GM21825 (cell line): ENCODE results near the gene NCKAP5.

ENCODE experiments used
- ATAC-seq: cut with Tn5 transposase; IDR thresholded peaks from one replicate; pipeline ENCODE4 v1.9.1; 2021; ENCODE audit warnings: mild to moderate bottlenecking, moderate library complexity; ENCODE audit not compliant: unreplicated experiment

NCKAP5 gene

DNA sequence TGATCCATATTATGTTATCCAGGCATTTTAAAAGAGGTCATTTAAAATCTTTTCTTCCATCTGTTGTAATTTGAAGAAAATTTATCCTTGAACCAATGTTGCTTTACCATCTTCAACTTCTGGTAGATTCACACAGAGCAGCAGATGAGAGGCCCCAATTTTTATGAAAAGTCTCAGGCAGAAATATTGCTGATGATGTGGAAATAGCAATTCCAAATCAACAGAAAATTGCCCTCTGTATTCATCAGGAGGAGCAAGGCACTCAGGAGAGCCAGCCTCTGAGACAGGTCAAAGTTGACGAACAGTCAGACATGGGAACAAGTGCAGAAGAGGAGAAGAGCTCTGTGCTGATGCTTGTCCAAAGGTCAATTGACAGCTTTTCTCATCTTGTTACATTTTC, 444.9 kb downstream of the NCKAP5 start:
- no peak for ATAC-seq

DNA sequence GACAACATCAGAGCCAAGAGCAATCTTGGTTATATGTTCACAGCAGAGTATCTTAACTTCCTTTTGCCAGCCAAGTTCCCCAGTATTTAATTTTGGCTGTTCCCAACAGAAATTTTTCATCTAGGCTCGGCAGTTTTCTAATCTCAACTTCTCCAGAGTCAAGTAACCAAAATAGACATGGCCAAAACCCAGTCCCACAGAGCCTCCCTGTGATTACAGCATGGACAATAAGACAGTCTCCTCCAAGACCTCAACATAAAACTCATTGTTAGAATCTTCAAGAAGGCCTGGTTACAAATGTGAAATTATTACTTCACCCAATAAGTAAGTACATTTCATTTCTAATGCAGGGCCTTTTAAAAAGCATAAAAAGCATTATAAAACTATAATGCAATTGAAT, 445.7 kb downstream of the NCKAP5 start:
- no peak for ATAC-seq

DNA sequence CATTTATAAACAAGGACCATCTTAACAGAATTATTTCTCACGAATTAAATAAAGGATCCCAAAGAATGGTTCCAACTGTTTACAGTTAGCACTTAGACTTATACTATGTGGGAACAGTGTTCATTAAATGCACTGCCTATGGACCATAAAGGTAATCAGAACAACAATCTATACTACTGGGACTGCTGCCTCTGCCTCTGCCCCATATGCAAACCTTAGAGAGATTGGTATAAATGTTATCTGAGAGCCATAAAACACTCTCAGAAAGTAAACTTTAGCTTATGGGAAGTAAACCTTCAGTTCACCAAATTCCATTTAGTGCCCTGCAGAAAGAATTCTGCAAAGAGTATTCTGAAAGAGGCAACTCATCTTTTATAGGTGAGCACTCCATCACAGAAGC, 448.0 kb downstream of the NCKAP5 start:
- ATAC-seq: no peak

- ATAC-seq: no peak
Measured at GRCh38 chr2:133110201-133110600, 458.1 kb downstream of the NCKAP5 start.

- ATAC-seq: no peak
Measured at GRCh38 chr2:133109772-133110171, 458.5 kb downstream of the NCKAP5 start.

DNA sequence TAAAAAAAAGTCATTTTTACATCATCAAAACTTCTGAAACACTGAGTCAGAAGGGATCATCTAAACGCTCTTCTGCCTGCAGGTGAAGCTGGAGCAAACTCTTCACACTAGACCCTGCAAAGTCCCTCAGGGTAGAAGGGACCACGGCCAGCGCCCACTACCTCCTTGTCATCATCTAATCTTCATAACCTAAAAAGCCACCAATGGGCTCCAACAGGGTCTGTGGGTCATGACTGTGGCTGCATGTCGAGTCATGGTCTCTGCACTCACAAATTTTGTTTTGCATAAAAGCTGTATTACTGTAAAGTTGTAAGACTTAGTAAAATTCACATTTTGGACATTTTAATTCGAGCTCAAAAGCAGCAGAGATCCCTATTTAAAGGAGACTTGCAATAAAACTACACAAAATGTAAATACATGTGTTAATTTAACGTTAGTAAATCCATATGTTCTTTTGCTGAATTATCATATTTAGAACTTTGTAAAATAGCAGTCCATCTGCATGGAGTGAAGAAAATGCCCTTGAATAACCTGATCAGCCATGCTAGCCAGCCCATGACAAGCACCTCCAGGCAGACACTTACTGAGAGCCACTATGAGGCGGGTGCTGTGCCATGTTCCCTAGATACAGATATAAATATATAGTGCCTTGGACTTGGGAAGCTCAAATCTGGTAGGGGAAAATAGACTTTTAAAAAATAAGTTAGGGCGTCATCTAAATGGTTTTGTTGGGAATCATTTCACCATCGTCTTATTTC, 461.0 kb downstream of the NCKAP5 start:
- no peak for ATAC-seq

GRCh38 chr2:133104871-133105270, 463.4 kb downstream of the NCKAP5 start:
- no peak for ATAC-seq

DNA sequence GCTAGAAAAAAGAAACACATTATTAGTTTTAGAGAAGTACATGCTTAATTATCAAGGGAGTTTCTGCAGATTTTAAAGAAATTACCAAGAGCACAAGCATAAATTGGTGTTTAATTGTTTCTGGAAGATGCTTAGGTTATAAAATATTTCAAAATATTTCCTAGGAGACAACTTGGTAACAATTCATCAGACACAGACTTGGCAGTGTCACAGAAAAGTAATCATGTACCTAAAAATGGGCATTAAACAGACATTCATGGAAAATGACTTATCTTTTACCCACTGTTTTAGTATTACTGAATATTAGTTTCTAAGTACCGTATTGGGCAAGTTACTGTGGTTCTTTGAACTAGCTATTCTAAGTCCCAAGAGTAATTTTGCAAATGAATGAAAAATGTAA, 469.5 kb downstream of the NCKAP5 start:
- ATAC-seq: no peak

DNA sequence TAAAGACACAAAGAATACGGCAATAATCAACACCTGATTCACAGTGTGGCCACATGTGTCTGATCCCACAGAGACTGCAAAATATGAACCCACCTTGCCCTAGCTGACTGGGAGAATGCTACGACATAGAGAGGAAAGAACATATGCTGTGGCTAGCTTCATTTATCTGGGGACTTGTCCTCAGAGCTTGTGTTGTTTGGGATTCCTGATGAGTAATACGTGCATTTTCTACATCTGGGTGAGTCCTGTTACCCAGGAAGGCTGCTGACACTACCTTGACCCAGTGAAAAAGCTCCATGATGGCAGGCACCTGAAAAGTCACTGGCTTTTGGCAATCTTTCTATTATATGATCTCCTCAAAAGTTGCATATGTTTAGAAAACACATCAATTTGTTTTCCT, 470.6 kb downstream of the NCKAP5 start:
- no peak for ATAC-seq

- ATAC-seq: no peak
Measured at GRCh38 chr2:133092571-133092970, 475.7 kb downstream of the NCKAP5 start.

DNA sequence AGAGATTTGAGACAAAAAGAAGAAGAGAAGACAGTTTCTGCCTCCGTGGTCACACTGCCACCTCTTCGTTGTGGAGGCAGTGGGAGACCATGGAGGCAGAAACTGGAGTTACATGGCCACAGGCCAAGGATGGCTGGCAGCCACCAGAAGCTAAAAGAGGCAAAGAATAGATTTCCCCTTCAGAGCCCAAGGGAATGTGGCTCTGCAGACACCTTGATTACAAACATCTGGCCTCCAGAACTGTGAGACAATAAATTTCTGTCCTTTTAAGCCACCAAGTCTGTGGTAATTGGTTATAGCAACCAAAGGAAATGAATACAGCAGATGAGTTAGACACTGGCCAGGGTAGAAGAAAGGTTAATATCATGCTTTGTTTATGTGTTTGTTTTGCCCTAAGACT, 477.9 kb downstream of the NCKAP5 start:
- no peak for ATAC-seq

GRCh38 chr2:133086176-133086575, 482.1 kb downstream of the NCKAP5 start:
- no peak for ATAC-seq

- ATAC-seq: no peak
Measured at GRCh38 chr2:133085646-133086045, 482.6 kb downstream of the NCKAP5 start.

DNA sequence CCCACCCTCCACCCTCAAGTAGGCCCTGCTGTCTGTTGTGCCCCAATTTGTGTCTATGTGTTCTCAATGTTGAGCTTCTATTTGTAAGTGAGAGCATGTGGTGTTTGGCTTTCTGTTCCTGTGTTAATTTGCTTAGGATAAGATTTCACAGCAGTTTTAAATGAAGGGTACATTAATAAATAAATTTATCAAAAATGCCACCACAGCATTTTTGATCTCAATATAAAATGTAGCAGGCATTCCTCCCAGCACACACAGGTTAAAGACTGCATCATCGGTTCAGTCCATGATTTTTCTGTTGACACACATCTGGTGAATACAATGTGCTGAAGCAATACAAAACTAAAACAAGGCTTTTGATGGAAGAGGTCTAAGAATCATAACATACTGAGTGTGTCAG, 486.2 kb downstream of the NCKAP5 start:
- ATAC-seq: no peak

GRCh38 chr2:133080822-133081221, 487.4 kb downstream of the NCKAP5 start:
- no peak for ATAC-seq

GRCh38 chr2:133078667-133079411, 489.4 kb downstream of the NCKAP5 start:
- ATAC-seq: no peak

DNA sequence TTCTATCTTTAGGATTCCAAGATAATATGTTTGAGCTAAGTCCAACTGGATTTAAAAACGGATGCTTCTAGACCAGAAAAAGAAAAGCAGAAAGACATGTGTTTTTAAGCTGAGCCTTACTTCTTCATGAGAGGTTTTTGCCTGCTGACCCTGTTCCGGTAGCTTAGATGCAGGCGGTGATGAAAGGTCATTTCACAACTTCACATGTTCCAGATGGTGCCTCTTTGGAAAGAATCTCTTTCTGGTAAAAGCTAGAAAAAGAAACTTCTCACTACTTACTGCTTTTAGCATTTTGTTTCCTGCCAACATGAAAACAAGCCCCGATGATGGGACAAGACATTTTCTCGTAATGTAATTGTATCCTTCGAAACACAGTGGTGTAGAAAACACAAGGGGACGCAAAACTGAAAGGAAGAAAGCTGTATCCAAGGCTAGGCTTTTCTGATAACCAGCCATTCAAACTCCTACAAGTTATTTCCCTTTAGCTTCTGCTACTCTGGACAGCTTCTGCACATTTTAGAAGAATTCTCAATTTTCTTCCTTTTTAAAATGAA, 490.9 kb downstream of the NCKAP5 start:
- no peak for ATAC-seq

- ATAC-seq: no peak
Measured at GRCh38 chr2:133072837-133073694, 495.2 kb downstream of the NCKAP5 start.

- no peak for ATAC-seq
Measured at GRCh38 chr2:133063775-133064174, 504.5 kb downstream of the NCKAP5 start.

DNA sequence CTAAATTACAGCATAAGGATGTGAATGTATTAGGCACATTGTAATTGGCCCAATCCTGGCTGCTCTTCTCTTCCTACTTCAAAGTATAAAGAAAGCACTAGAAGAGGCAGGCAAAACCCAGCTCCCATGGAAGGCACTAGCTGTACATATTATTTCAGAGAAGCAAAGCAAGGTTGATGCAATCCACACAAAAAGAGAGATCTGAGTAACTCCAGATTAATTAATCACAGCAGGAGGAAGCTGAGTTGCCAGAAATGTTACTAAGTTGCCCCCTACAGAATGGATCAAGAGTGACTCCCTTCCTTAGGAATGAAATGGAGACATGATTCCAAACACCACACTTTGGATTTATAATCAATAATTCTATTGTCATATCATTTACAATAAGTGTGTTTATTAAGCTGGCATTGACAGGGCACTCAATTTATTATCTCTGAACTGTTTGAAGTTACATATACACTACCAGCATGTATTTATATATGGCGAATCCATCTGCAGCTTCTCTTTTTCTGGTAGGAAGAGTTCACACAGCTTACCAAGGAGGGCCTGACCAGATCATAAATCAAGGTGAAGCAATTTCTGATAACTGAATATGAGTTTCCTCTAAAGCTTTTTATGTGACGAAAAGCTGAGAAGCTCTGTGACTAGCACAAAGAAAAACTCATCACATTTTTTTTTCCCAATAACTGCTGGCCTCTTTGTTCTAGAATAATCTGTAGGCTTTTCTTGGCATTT, 505.2 kb downstream of the NCKAP5 start:
- ATAC-seq: no peak
